SK-N-SH (cell line): ENCODE measurements around the gene ZNF592. TPM values are rescaled to one million over a fixed set of nuclear protein-coding genes. Genes with fewer than 3 reads are reported as not detected.

Experiments
- CTCF ChIA-PET: fragments of 300-600, 350-600 bp; formaldehyde crosslinking; extraction: SDS; loops from one replicate; lab custom pipeline; 2021; lab: Yijun Ruan, JAX
- POLR2A ChIA-PET: fragments of 350-600 bp; sonication (Branson Sonifier 250); formaldehyde crosslinking; extraction: SDS; loops from one replicate; lab custom pipeline; 2020; ENCODE audit warnings: antibody characterized with exemption, inconsistent platforms; lab: Yijun Ruan, JAX
- DNase-seq: peaks from one replicate; pipeline ENCODE4 v3.0.0; 2012
- H2AFZ ChIP-seq: fragments of 200-600 bp; sonication (generic); 2 replicates; pipeline ENCODE4 v1.8.1; 2016; ENCODE audit warnings: antibody characterized with exemption, mild to moderate bottlenecking, low read depth
- H3F3A ChIP-seq: fragments of 200-600 bp; sonication (generic); replicated peaks from 2 replicates; pipeline ENCODE3; 2016; ENCODE audit warnings: antibody characterized with exemption, mild to moderate bottlenecking; ENCODE audit not compliant: insufficient read depth
- H3K27ac ChIP-seq, 2 experiments: fragments of 200-500 bp in 1 of 2; fragments of 200-600 bp in 1 of 2; sonication (Bioruptor generic) in 1 of 2; sonication (generic), shearing (Covaris generic) in 1 of 2; 2 replicates each; pipeline versions ENCODE4 v1.5.1 to v1.6.1; 2014 to 2016; ENCODE audit warnings: low read depth in 2 of 2, inconsistent platforms in 1 of 2, low read length in 1 of 2, mild to moderate bottlenecking in 1 of 2, mixed read lengths in 1 of 2
- H3K27me3 ChIP-seq: fragments of 200-600 bp; sonication (generic), shearing (Covaris generic); 2 replicates; pipeline ENCODE4 v1.6.1; 2016; ENCODE audit warnings: mixed run types; ENCODE audit not compliant: insufficient read depth
- H3K36me3 ChIP-seq, 2 experiments: fragments of 200-500 bp in 1 of 2; fragments of 200-600 bp in 1 of 2; sonication (Bioruptor generic) in 1 of 2; sonication (generic) in 1 of 2; replicated peaks in 1 of 2; 2 replicates each; pipeline versions ENCODE3 to v1.5.1; 2014 to 2016; ENCODE audit warnings: low read length in 1 of 2, mild to moderate bottlenecking in 1 of 2; ENCODE audit not compliant: insufficient read depth in 2 of 2, control insufficient read depth in 1 of 2
- H3K4me1 ChIP-seq, 2 experiments: fragments of 200-500 bp in 1 of 2; fragments of 200-600 bp in 1 of 2; sonication (Bioruptor generic) in 1 of 2; sonication (generic), shearing (Covaris generic) in 1 of 2; 2 replicates each; pipeline versions ENCODE4 v1.5.1 to v1.6.1; 2014 to 2016; ENCODE audit warnings: low read depth in 1 of 2, low read length in 1 of 2, mixed run types in 1 of 2; ENCODE audit not compliant: insufficient read depth in 2 of 2, control insufficient read depth in 1 of 2
- H3K4me2 ChIP-seq: fragments of 200-600 bp; sonication (generic), shearing (Covaris generic); 2 replicates; pipeline ENCODE4 v1.6.1; 2017; ENCODE audit warnings: mixed run types
- H3K4me3 ChIP-seq, 2 experiments: fragments of 200-500 bp in 1 of 2; fragments of 200-600 bp in 1 of 2; sonication (Bioruptor generic) in 1 of 2; sonication (generic), shearing (Covaris generic) in 1 of 2; 2 replicates each; pipeline versions ENCODE4 v1.5.1 to v1.8.1; 2014 to 2016; ENCODE audit warnings: low read depth in 2 of 2, inconsistent platforms in 1 of 2, low read length in 1 of 2, mild to moderate bottlenecking in 1 of 2, mixed read lengths in 1 of 2, moderate library complexity in 1 of 2
- H3K79me2 ChIP-seq: fragments of 200-600 bp; sonication (generic); 2 replicates; pipeline ENCODE4 v1.8.1; 2017; ENCODE audit warnings: mild to moderate bottlenecking; ENCODE audit not compliant: insufficient read depth
- H3K9ac ChIP-seq: fragments of 200-600 bp; sonication (generic); 2 replicates; pipeline ENCODE4 v1.6.1; 2017; ENCODE audit warnings: mixed run types
- H3K9me2 ChIP-seq: fragments of 200-600 bp; sonication (generic); 2 replicates; pipeline ENCODE4 v1.6.1; 2017; ENCODE audit warnings: mixed run types
- H3K9me3 ChIP-seq: fragments of 200-600 bp; sonication (generic); 2 replicates; pipeline ENCODE4 v1.6.1; 2017; ENCODE audit warnings: mixed run types, mild to moderate bottlenecking, moderate library complexity
- H4K20me1 ChIP-seq: fragments of 200-600 bp; sonication (generic); 2 replicates; pipeline ENCODE4 v1.6.1; 2017; ENCODE audit warnings: mild to moderate bottlenecking, mixed run types; ENCODE audit not compliant: insufficient read depth
- EZH2phosphoT487 ChIP-seq: fragments of 200-600 bp; sonication (generic); IDR thresholded peaks from 2 replicates; pipeline ENCODE4 v1.6.1; 2017; ENCODE audit warnings: low read depth, mixed run types, mild to moderate bottlenecking, antibody characterized with exemption, moderate library complexity, borderline replicate concordance
- FOXJ3 ChIP-seq: sonication (generic); formaldehyde crosslinking; IDR thresholded peaks from 2 replicates; pipeline ENCODE4 v1.5.1; 2020; ENCODE audit warnings: mild to moderate bottlenecking, missing genetic modification reagents
- GABPA ChIP-seq: IDR thresholded peaks from 2 replicates; pipeline ENCODE4 v1.4.0; 2012; ENCODE audit warnings: low read depth, mild to moderate bottlenecking
- GATA2 ChIP-seq: sonication (generic); formaldehyde crosslinking; IDR thresholded peaks from 2 replicates; pipeline ENCODE4 v1.5.0; 2020; ENCODE audit warnings: mild to moderate bottlenecking, missing genetic modification reagents
- JUND ChIP-seq: IDR thresholded peaks from 2 replicates; pipeline ENCODE4 v1.4.0; 2012
- MEF2A ChIP-seq: IDR thresholded peaks from 2 replicates; pipeline ENCODE4 v1.4.0; 2012; ENCODE audit warnings: low read depth, borderline replicate concordance
- POLR2AphosphoS5 ChIP-seq: IDR thresholded peaks from 2 replicates; pipeline ENCODE4 v1.6.1; 2012; ENCODE audit warnings: low read depth, low read length
- RAD21 ChIP-seq: IDR thresholded peaks from 2 replicates; pipeline ENCODE4 v1.6.1; 2012; ENCODE audit warnings: mild to moderate bottlenecking, low read length
- RCOR1 ChIP-seq: fragments of 150-350 bp; IDR thresholded peaks from 2 replicates; pipeline ENCODE4 v1.6.1; 2017; ENCODE audit warnings: antibody characterized with exemption, low read length
- RFX5 ChIP-seq: IDR thresholded peaks from 2 replicates; pipeline ENCODE4 v1.6.1; 2012; ENCODE audit warnings: mild to moderate bottlenecking, improper control_type of control experiment, low read length
- RXRA ChIP-seq: IDR thresholded peaks from 2 replicates; pipeline ENCODE4 v1.4.0; 2012; ENCODE audit warnings: low read depth, mild to moderate bottlenecking, borderline replicate concordance
- SIN3A ChIP-seq: IDR thresholded peaks from 2 replicates; pipeline ENCODE4 v1.6.1; 2012; ENCODE audit warnings: low read depth, mild to moderate bottlenecking, low read length, moderate library complexity, borderline replicate concordance
- TAF1 ChIP-seq: IDR thresholded peaks from 2 replicates; pipeline ENCODE4 v1.6.1; 2012; ENCODE audit warnings: low read depth, mild to moderate bottlenecking, low read length, moderate library complexity, borderline replicate concordance
- YY1 ChIP-seq: IDR thresholded peaks from 2 replicates; pipeline ENCODE4 v1.4.0; 2012; ENCODE audit warnings: low read depth, mild to moderate bottlenecking
- WGBS: methylation state at CpG from one replicate; pipeline ENCODE4 v1.1.6; 2017; ENCODE audit warnings: low lambda C conversion rate; 5-methylcytosine and 5-hydroxymethylcytosine counted together
- polyA plus RNA-seq, 3 experiments: library from polyadenylated mRNA; depleted of rRNA; stranded (reverse); fragments of >200 nt; gene quantifications; 2 replicates each; pipeline ENCODE4 v1.2.3, GENCODE V29; 2012
- TF ChIP-seq, protein P1 (sequence below): IDR thresholded peaks from 2 replicates; pipeline ENCODE4; 2012
- TF ChIP-seq, protein P2 (sequence below): fragments of 200-600 bp; sonication (generic); IDR thresholded peaks from 2 replicates; pipeline ENCODE4 v1.6.1; 2017; ENCODE audit warnings: antibody characterized with exemption, mild to moderate bottlenecking, moderate library complexity
- TF ChIP-seq, protein P3 (sequence below): IDR thresholded peaks from 2 replicates; pipeline ENCODE4 v1.4.0; 2012; ENCODE audit warnings: low read depth, borderline replicate concordance
- TF ChIP-seq, protein P4 (sequence below): IDR thresholded peaks from 2 replicates; pipeline ENCODE4 v1.4.0; 2012; ENCODE audit warnings: low read depth
- TF ChIP-seq, protein P5 (sequence below): IDR thresholded peaks from 2 replicates; pipeline ENCODE4 v1.4.0; 2012; ENCODE audit warnings: low read depth, borderline replicate concordance
- TF ChIP-seq, protein P6 (sequence below): IDR thresholded peaks from 2 replicates; pipeline ENCODE4 v1.6.1; 2012; ENCODE audit warnings: mild to moderate bottlenecking, low read depth, low read length, moderate library complexity

ZNF592 gene
- polyA plus RNA-seq, 1 of the 3 experiments (the other 2 are of a cell fraction), result 8.0 TPM

DNA sequence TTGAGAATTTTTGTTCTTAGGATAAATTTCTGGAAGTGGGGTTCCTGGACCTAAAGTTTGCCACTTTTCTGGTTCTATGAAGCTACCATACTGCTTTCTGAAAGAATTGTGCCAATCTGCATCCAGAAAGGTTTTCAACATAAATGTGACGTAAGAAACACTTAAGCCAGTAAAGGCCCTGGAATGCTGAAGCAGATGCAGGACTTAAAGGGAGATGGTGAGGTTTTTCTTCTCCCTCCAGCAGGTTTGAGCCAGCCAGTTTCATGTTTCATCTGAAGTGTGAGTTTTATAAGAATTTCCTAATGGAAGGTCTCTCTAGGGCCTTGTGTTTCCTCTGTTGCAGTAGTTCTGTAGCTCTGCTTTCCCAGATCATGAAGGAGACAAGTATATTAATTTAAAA, 33.1 kb downstream of the ZNF592 start:
- no peaks in the 10 kb centered on the region for H3K9me2 ChIP-seq
- H2AFZ ChIP-seq, result no peak overlapping the region
- DNase-seq, result no peak
- no peaks in the 10 kb centered on the region; a peak in 1 of 4 replicates for H3K4me1 ChIP-seq
- ChIA-PET POLR2A (no interaction called here), CTCF (interaction anchor here (0.6 kb wide), 1 partner anchor 145 kb away, joined by 3 read pairs; no protein-coding TSS in a partner anchor)
- no peak for TF ChIP-seq MEF2A
- TF ChIP-seq JUND, result no peak
- no peak for TF ChIP-seq EZH2phosphoT487
- TF ChIP-seq RCOR1, result no peak
- TF ChIP-seq TAF1, result no peak
- no peak for TF ChIP-seq FOXJ3
- TF ChIP-seq RAD21, result no peak
- no peak for TF ChIP-seq RFX5
- no peak overlapping the region for H3K4me3 ChIP-seq
- peaks cover 45 to 49% of the 10 kb centered on the region in 2 experiments for H3K36me3 ChIP-seq
- H3K27me3 ChIP-seq, result no peaks in the 10 kb centered on the region
- H3K27ac ChIP-seq, result no peak overlapping the region
- H3K4me2 ChIP-seq, result no peak overlapping the region
- 95% methylated on average over 1 of the region's 1 CpG for WGBS
- H4K20me1 ChIP-seq, result peaks cover 19% of the 10 kb centered on the region
- H3K9me3 ChIP-seq, result no peaks in the 10 kb centered on the region
- H3K79me2 ChIP-seq, result peaks cover 77% of the 10 kb centered on the region
- H3K9ac ChIP-seq, result no peak overlapping the region
- H3F3A ChIP-seq, result peaks cover 13% of the 10 kb centered on the region

DNA sequence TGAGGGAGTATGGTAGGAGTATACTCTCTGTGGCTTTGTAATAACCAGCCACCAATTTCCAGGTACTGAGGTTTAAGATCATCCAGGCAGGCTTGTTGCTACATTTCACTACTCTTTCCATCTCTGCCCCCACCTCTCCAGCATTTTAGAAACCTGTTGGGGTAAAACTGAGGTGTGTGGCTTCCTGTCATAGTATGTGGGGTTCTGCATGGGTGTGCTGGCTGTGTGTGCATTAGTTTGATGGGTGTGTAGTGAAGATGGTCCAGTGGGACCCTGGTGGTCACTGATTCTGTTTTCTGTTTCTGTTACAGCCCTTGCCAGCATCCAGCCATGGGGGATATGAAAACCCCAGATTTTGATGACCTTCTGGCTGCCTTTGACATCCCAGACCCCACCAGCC, 34.0 kb downstream of the ZNF592 start:
- peaks cover 76% of the 10 kb centered on the region for H3K79me2 ChIP-seq
- no peak overlapping the region for H3K9ac ChIP-seq
- peaks cover 0 to 2% of the 10 kb centered on the region in 2 experiments; a peak in 1 of 4 replicates for H3K4me1 ChIP-seq
- peaks cover 13% of the 10 kb centered on the region for H3F3A ChIP-seq
- no peaks in the 10 kb centered on the region for H3K9me2 ChIP-seq
- H3K4me2 ChIP-seq, result no peak overlapping the region
- DNase-seq, result no peak
- H3K27ac ChIP-seq, result no peak overlapping the region
- peaks cover 19% of the 10 kb centered on the region for H4K20me1 ChIP-seq
- no peaks in the 10 kb centered on the region for H3K9me3 ChIP-seq
- no peak overlapping the region for H2AFZ ChIP-seq
- peaks cover 45 to 49% of the 10 kb centered on the region in 2 experiments for H3K36me3 ChIP-seq
- no peaks in the 10 kb centered on the region for H3K27me3 ChIP-seq
- ChIA-PET POLR2A (no interaction called here), CTCF (no interaction called here)
- TF ChIP-seq, protein P1, sequence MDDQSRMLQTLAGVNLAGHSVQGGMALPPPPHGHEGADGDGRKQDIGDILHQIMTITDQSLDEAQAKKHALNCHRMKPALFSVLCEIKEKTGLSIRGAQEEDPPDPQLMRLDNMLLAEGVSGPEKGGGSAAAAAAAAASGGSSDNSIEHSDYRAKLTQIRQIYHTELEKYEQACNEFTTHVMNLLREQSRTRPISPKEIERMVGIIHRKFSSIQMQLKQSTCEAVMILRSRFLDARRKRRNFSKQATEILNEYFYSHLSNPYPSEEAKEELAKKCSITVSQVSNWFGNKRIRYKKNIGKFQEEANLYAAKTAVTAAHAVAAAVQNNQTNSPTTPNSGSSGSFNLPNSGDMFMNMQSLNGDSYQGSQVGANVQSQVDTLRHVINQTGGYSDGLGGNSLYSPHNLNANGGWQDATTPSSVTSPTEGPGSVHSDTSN, result no peak
- TF ChIP-seq YY1 (no peak), RCOR1 (no peak), RFX5 (no peak), POLR2AphosphoS5 (no peak), RXRA (no peak), SIN3A (no peak), GATA2 (no peak), GABPA (no peak)
- TF ChIP-seq, protein P2, sequence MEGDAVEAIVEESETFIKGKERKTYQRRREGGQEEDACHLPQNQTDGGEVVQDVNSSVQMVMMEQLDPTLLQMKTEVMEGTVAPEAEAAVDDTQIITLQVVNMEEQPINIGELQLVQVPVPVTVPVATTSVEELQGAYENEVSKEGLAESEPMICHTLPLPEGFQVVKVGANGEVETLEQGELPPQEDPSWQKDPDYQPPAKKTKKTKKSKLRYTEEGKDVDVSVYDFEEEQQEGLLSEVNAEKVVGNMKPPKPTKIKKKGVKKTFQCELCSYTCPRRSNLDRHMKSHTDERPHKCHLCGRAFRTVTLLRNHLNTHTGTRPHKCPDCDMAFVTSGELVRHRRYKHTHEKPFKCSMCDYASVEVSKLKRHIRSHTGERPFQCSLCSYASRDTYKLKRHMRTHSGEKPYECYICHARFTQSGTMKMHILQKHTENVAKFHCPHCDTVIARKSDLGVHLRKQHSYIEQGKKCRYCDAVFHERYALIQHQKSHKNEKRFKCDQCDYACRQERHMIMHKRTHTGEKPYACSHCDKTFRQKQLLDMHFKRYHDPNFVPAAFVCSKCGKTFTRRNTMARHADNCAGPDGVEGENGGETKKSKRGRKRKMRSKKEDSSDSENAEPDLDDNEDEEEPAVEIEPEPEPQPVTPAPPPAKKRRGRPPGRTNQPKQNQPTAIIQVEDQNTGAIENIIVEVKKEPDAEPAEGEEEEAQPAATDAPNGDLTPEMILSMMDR, result no peak
- TF ChIP-seq, protein P3, sequence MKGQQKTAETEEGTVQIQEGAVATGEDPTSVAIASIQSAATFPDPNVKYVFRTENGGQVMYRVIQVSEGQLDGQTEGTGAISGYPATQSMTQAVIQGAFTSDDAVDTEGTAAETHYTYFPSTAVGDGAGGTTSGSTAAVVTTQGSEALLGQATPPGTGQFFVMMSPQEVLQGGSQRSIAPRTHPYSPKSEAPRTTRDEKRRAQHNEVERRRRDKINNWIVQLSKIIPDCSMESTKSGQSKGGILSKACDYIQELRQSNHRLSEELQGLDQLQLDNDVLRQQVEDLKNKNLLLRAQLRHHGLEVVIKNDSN, result no peak
- TF ChIP-seq, protein P4, sequence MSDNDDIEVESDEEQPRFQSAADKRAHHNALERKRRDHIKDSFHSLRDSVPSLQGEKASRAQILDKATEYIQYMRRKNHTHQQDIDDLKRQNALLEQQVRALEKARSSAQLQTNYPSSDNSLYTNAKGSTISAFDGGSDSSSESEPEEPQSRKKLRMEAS, result no peak
- TF ChIP-seq, protein P5, sequence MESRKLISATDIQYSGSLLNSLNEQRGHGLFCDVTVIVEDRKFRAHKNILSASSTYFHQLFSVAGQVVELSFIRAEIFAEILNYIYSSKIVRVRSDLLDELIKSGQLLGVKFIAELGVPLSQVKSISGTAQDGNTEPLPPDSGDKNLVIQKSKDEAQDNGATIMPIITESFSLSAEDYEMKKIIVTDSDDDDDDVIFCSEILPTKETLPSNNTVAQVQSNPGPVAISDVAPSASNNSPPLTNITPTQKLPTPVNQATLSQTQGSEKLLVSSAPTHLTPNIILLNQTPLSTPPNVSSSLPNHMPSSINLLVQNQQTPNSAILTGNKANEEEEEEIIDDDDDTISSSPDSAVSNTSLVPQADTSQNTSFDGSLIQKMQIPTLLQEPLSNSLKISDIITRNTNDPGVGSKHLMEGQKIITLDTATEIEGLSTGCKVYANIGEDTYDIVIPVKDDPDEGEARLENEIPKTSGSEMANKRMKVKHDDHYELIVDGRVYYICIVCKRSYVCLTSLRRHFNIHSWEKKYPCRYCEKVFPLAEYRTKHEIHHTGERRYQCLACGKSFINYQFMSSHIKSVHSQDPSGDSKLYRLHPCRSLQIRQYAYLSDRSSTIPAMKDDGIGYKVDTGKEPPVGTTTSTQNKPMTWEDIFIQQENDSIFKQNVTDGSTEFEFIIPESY, result no peak
- TF ChIP-seq, protein P6, sequence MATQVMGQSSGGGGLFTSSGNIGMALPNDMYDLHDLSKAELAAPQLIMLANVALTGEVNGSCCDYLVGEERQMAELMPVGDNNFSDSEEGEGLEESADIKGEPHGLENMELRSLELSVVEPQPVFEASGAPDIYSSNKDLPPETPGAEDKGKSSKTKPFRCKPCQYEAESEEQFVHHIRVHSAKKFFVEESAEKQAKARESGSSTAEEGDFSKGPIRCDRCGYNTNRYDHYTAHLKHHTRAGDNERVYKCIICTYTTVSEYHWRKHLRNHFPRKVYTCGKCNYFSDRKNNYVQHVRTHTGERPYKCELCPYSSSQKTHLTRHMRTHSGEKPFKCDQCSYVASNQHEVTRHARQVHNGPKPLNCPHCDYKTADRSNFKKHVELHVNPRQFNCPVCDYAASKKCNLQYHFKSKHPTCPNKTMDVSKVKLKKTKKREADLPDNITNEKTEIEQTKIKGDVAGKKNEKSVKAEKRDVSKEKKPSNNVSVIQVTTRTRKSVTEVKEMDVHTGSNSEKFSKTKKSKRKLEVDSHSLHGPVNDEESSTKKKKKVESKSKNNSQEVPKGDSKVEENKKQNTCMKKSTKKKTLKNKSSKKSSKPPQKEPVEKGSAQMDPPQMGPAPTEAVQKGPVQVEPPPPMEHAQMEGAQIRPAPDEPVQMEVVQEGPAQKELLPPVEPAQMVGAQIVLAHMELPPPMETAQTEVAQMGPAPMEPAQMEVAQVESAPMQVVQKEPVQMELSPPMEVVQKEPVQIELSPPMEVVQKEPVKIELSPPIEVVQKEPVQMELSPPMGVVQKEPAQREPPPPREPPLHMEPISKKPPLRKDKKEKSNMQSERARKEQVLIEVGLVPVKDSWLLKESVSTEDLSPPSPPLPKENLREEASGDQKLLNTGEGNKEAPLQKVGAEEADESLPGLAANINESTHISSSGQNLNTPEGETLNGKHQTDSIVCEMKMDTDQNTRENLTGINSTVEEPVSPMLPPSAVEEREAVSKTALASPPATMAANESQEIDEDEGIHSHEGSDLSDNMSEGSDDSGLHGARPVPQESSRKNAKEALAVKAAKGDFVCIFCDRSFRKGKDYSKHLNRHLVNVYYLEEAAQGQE, result no peak
- no peak overlapping the region for H3K4me3 ChIP-seq
